HG03025 (cell line): Measurements from ENCODE around the gene LAMA1.

ENCODE experiments used
- ATAC-seq: cut with Tn5 transposase; IDR thresholded peaks from one replicate; pipeline ENCODE4 v1.9.1; 2021; ENCODE audit warnings: mild to moderate bottlenecking, moderate library complexity; ENCODE audit not compliant: unreplicated experiment, low FRiP score

The LAMA1 gene

GRCh38 chr18:6921571-6921970 is 196.0 kb downstream of the LAMA1 start:
- ATAC-seq, result no peak

GRCh38 chr18:6920099-6920955 is 197.3 kb downstream of the LAMA1 start:
- ATAC-seq, result no peak

- no peak for ATAC-seq
Measured at GRCh38 chr18:6917072-6917471, 200.5 kb downstream of the LAMA1 start.

- no peak for ATAC-seq
Measured at GRCh38 chr18:6901286-6901926, 216.2 kb downstream of the LAMA1 start.

- no peak for ATAC-seq
Measured at GRCh38 chr18:6891788-6892187, 225.8 kb downstream of the LAMA1 start.
